ENCODE results near the gene PABPN1L. TPM values are rescaled to one million over a fixed set of nuclear protein-coding genes. Genes with fewer than 3 reads are reported as not detected.

PABPN1L gene
- total and polyA plus RNA-seq, 7 donors: 0.15 TPM; not detected in 6

DNA sequence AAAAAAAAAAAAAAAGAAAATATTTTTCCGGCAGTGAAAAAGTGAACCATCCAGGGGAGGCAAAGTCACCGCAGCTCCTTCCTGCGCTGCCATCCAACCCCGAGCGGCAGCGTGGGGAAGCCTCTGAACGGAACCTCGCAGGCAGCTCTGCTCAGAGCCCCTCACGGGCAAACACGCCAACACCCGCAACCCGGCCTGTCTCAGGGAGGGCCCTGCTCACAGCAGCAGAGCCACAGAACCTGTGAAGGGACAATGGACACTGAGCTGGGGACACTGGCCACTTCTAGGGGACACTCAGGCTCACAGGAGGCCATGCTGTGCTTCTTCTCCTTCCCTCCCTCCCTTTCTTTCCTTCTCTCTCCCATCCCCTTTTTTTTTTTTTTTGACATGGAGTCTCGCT is 33.4 kb downstream of the PABPN1L start:
- H3K27me3 ChIP-seq: no peaks in the 10 kb centered on the region
- no peak overlapping the region for H3K4me3 ChIP-seq
- intact Hi-C loops (cut with DNase I): no loop called here
- DNase-seq: no peak
- no peaks in the 10 kb centered on the region for H3K4me1 ChIP-seq
- no peak overlapping the region for H3K27ac ChIP-seq
- TF ChIP-seq POLR2A (IDR thresholded peaks at IDR 0.05): no peak
- TF ChIP-seq, protein P1, sequence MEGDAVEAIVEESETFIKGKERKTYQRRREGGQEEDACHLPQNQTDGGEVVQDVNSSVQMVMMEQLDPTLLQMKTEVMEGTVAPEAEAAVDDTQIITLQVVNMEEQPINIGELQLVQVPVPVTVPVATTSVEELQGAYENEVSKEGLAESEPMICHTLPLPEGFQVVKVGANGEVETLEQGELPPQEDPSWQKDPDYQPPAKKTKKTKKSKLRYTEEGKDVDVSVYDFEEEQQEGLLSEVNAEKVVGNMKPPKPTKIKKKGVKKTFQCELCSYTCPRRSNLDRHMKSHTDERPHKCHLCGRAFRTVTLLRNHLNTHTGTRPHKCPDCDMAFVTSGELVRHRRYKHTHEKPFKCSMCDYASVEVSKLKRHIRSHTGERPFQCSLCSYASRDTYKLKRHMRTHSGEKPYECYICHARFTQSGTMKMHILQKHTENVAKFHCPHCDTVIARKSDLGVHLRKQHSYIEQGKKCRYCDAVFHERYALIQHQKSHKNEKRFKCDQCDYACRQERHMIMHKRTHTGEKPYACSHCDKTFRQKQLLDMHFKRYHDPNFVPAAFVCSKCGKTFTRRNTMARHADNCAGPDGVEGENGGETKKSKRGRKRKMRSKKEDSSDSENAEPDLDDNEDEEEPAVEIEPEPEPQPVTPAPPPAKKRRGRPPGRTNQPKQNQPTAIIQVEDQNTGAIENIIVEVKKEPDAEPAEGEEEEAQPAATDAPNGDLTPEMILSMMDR (IDR thresholded peaks at IDR 0.05): no peak
- H3K9me3 ChIP-seq: no peaks in the 10 kb centered on the region
- WGBS, 2 donors: 95 to 96% methylated on average over 13 of the region's 13 CpGs
- H3K36me3 ChIP-seq: peaks cover 0 to 33% (median 3%) of the 10 kb centered on the region in 4 donors

DNA sequence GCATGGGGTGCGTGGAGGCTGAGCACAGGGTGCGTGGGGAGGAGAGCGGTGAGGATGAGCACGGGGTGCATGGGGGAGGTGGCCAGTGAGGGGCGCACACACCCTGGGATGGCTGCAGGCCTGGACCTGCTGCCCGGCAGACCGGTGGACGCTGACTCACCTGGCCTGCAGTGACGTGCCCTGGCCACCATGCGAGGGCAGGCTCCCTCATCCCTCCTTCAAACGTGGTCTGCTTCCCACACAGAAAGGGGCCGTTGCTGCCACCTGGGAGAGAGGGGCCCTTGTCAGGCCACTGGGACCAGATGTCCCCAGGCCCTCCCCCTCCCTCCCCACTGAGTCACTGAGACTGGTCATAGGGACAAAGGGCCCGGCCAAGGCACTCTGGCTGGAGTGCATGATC is 34.6 kb downstream of the PABPN1L start:
- no peak overlapping the region for H3K4me3 ChIP-seq
- no peak for DNase-seq
- H3K27me3 ChIP-seq: no peaks in the 10 kb centered on the region
- intact Hi-C loops (cut with DNase I): no loop called here
- H3K27ac ChIP-seq: no peak overlapping the region
- H3K36me3 ChIP-seq: peaks cover 0 to 36% (median 7%) of the 10 kb centered on the region in 4 donors
- 85 to 87% methylated on average over 13 of the region's 13 CpGs for WGBS, 2 donors
- no peak for TF ChIP-seq POLR2A (IDR thresholded peaks at IDR 0.05)
- peak in 1 of 4 donors; percentile 9 for TF ChIP-seq POLR2AphosphoS5 (IDR thresholded peaks at IDR 0.05)
- H3K9me3 ChIP-seq: no peaks in the 10 kb centered on the region
- no peaks in the 10 kb centered on the region for H3K4me1 ChIP-seq

DNA sequence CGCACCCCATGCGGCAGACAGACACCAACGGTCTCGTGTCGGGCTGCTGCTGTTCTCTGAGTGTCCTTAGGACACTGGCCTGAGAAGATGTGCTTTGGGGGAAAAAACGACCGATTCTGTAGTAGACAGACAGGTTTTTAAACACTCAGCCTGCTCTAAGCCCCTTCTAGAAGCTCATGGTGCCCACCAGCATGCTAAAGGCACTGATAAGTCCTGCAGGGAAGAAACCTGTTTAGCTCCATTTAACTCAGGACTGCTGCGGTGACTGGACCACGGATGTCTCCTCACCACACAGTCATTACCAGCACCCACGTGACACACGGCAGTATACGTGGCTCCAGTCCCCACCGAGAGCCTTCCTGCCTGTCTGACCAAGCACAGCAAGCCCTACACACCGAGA is 35.7 kb downstream of the PABPN1L start:
- Histone ChIP-seq H3K9me3 (no peaks in the 10 kb centered on the region), H3K4me1 (no peaks in the 10 kb centered on the region), H3K27me3 (no peaks in the 10 kb centered on the region), H3K36me3 (peaks cover 0 to 45% (median 6%) of the 10 kb centered on the region in 4 donors), H3K4me3 (no peak overlapping the region), H3K27ac (peak overlapping the region in 2 of 4 donors; percentile 5 to 57)
- TF ChIP-seq POLR2A (IDR thresholded peaks at IDR 0.05) (no peak), POLR2AphosphoS5 (IDR thresholded peaks at IDR 0.05) (no peak), EP300 (IDR thresholded peaks at IDR 0.05) (no peak)
- TF ChIP-seq, protein P1 (IDR thresholded peaks at IDR 0.05): no peak
- no peak for DNase-seq
- intact Hi-C loops (cut with DNase I): no loop called here
- WGBS, 2 donors: 91 to 92% methylated on average over 14 of the region's 14 CpGs

DNA sequence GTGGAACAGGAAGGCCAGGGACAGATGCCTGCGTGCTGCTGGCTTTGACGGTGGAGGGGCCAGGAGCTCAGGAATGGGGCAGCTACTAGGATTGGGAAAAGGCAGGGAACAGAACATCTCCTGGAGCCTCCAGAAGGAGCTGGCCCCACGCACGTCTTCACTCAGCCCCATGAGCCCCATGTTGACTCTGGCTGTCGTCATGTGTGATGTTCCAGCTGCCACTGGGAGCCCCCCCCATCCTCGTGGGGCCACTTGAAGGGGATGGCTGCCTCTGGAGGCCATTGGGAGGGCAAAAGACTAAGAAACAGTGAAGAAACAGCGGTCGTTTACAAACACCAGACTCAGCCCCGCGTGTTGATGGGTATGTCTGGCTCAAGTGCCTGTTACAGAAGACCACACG is 36.2 kb downstream of the PABPN1L start:
- TF ChIP-seq EP300 (IDR thresholded peaks at IDR 0.05): peak in 1 of 4 donors; percentile 41
- TF ChIP-seq POLR2A (IDR thresholded peaks at IDR 0.05): no peak
- peak; percentile 44 to 81 (median 60) for TF ChIP-seq POLR2AphosphoS5 (IDR thresholded peaks at IDR 0.05)
- H3K4me3 ChIP-seq: no peak overlapping the region
- H3K36me3 ChIP-seq: peaks cover 0 to 46% (median 5%) of the 10 kb centered on the region in 4 donors
- peak; percentile 89 for DNase-seq
- intact Hi-C loops (cut with DNase I): no loop called here
- H3K9me3 ChIP-seq: no peaks in the 10 kb centered on the region
- no peaks in the 10 kb centered on the region for H3K4me1 ChIP-seq
- 77 to 81% methylated on average over 11 of the region's 11 CpGs for WGBS, 2 donors
- peak overlapping the region in 2 of 4 donors; percentile 5 to 57 for H3K27ac ChIP-seq
- no peaks in the 10 kb centered on the region for H3K27me3 ChIP-seq

DNA sequence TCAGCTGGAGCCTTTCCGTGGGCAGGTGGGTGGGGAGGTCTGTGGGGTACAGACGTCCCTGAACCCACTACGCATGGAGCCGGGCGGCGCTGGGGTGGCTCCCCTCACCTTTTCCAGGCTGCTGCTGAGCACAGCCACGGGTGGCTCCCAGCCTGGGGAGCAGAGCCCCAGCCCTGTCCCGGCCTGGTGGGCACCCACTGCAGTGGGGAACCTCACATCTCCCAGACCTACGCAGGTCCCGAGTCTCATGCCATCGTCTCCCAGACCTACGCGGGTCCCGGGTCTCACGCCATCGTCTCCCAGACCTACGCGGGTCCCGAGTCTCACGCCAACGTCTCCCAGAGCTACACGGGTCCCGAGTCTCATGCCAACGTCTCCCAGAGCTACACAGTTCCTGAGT is 37.7 kb downstream of the PABPN1L start:
- no peak for TF ChIP-seq EP300 (IDR thresholded peaks at IDR 0.05)
- no peak for TF ChIP-seq POLR2A (IDR thresholded peaks at IDR 0.05)
- TF ChIP-seq, protein P1 (IDR thresholded peaks at IDR 0.05): no peak
- no peak for TF ChIP-seq POLR2AphosphoS5 (IDR thresholded peaks at IDR 0.05)

DNA sequence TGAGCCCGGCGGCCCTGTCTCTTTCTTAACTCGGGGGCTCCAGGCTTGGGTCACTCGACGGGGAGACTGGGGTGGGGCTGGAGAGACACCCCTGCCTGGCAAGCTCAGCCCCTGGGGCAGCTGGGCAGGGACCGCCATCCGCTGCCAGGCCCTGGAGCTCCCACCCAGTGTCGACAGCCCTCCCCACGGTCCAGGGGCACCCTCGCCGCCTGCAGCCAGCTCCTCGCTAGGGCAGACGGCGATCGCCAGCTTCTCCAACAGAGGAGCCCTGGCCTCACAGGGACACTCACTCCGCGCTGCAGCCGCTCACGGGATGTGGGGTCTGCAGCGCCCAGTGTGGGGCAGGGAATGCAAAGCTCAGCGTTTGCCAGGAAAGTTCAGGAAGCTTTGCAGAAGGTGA is 38.7 kb downstream of the PABPN1L start:
- DNase-seq: no peak
- H3K27me3 ChIP-seq: no peaks in the 10 kb centered on the region
- no peaks in the 10 kb centered on the region for H3K9me3 ChIP-seq
- H3K4me1 ChIP-seq: no peaks in the 10 kb centered on the region
- no peak overlapping the region for H3K4me3 ChIP-seq
- H3K36me3 ChIP-seq: peaks cover 0 to 56% (median 7%) of the 10 kb centered on the region in 4 donors
- WGBS, 2 donors: 95% methylated on average over 21 of the region's 21 CpGs
- TF ChIP-seq POLR2A (IDR thresholded peaks at IDR 0.05) (no peak), EP300 (IDR thresholded peaks at IDR 0.05) (no peak), POLR2AphosphoS5 (IDR thresholded peaks at IDR 0.05) (no peak)
- TF ChIP-seq, protein P1 (IDR thresholded peaks at IDR 0.05): no peak
- no peak overlapping the region for H3K27ac ChIP-seq
- intact Hi-C loops (cut with DNase I): no loop called here

More for the DNA sequence above, 37.7 kb downstream of the PABPN1L start:
- WGBS, 2 donors: 90 to 93% methylated on average over 24 of the region's 24 CpGs
- no peak overlapping the region for H3K27ac ChIP-seq
- peaks cover 0 to 51% (median 7%) of the 10 kb centered on the region in 4 donors for H3K36me3 ChIP-seq
- no peaks in the 10 kb centered on the region for H3K9me3 ChIP-seq
- no peaks in the 10 kb centered on the region for H3K4me1 ChIP-seq
- intact Hi-C loops (cut with DNase I): no loop called here
- H3K4me3 ChIP-seq: no peak overlapping the region
- DNase-seq: no peak
- H3K27me3 ChIP-seq: no peaks in the 10 kb centered on the region

Data from sigmoid colon (tissue), 7 donors.